Chondrocyte (in vitro differentiated cells): ENCODE data around the gene KIF3C. TPM values are rescaled to one million over a fixed set of nuclear protein-coding genes. Genes with fewer than 3 reads are reported as not detected.
A peak's percentile ranks its signal among the peaks of the same experiment; 100 is the strongest.
"Not testable (repeated sequence)": the region's sequence is repeated elsewhere in the genome, so short reads cannot be mapped to it uniquely, and the experiment has no call there.

Experiments used
- DNase-seq: peaks from one replicate; pipeline ENCODE4 v3.0.0; 2021; ENCODE audit warnings: mixed read lengths, low spot score
- H3K27ac Mint-ChIP-seq: one replicate; pipeline ENCODE4 v1.8.0; 2021; ENCODE audit warnings: mild to moderate bottlenecking, moderate library complexity, mixed read lengths; ENCODE audit not compliant: unreplicated experiment
- H3K27me3 Mint-ChIP-seq: 2 replicates; pipeline ENCODE4 v1.8.0; 2021; ENCODE audit warnings: low read depth, mixed read lengths
- H3K36me3 Mint-ChIP-seq: 2 replicates; pipeline ENCODE4 v1.8.0; 2021; ENCODE audit warnings: low read depth, mixed read lengths
- H3K4me1 Mint-ChIP-seq: 2 replicates; pipeline ENCODE4 v1.8.0; 2021; ENCODE audit warnings: low read depth, mild to moderate bottlenecking, mixed read lengths
- H3K4me3 Mint-ChIP-seq: one replicate; pipeline ENCODE4 v1.8.0; 2021; ENCODE audit warnings: mild to moderate bottlenecking, moderate library complexity, mixed read lengths; ENCODE audit not compliant: unreplicated experiment
- H3K9me3 Mint-ChIP-seq: 2 replicates; pipeline ENCODE4 v1.8.0; 2021; ENCODE audit warnings: low read depth, mixed read lengths
- CTCF ChIP-seq: fragments of 200-600 bp; sonication (generic); IDR thresholded peaks from 2 replicates; pipeline ENCODE4 v1.5.0; 2021; ENCODE audit warnings: antibody characterized with exemption, mild to moderate bottlenecking, moderate library complexity
- total RNA-seq: library from RNA; stranded (reverse); gene quantifications from 3 replicates; pipeline ENCODE4 v1.2.1, GENCODE V29; 2021

The KIF3C gene
- total RNA-seq, 1 donor from 2014 or later: 37.3 TPM

- Mint-ChIP-seq H3K27ac (peak overlapping the region; percentile 93), H3K27me3 (no peaks in the 10 kb centered on the region), H3K4me3 (no peak overlapping the region), H3K4me1 (peaks cover 28% of the 10 kb centered on the region), H3K9me3 (no peaks in the 10 kb centered on the region), H3K36me3 (no peaks in the 10 kb centered on the region)
- no peak for TF ChIP-seq CTCF
- no peak for DNase-seq
Measured at GRCh38 chr2:26018184-26019055, 36.1 kb upstream of the KIF3C start.

GRCh38 chr2:26017464-26018183, 35.3 kb upstream of the KIF3C start:
- Mint-ChIP-seq H3K27ac (peak overlapping the region; percentile 93), H3K36me3 (no peaks in the 10 kb centered on the region), H3K9me3 (no peaks in the 10 kb centered on the region), H3K4me3 (no peak overlapping the region), H3K27me3 (no peaks in the 10 kb centered on the region), H3K4me1 (peaks cover 32% of the 10 kb centered on the region)
- TF ChIP-seq CTCF: no peak
- no peak for DNase-seq

GRCh38 chr2:26016706-26017045, 34.4 kb upstream of the KIF3C start:
- not testable (repeated sequence) for H3K27me3 Mint-ChIP-seq, H3K27ac Mint-ChIP-seq, H3K9me3 Mint-ChIP-seq, DNase-seq, H3K36me3 Mint-ChIP-seq, H3K4me3 Mint-ChIP-seq
- H3K4me1 Mint-ChIP-seq: peaks cover 41% of the 10 kb centered on the region

- H3K36me3 Mint-ChIP-seq: no peaks in the 10 kb centered on the region
- no peak overlapping the region for H3K4me3 Mint-ChIP-seq
- H3K4me1 Mint-ChIP-seq: peaks cover 43% of the 10 kb centered on the region
- no peak for TF ChIP-seq CTCF
- H3K9me3 Mint-ChIP-seq: no peaks in the 10 kb centered on the region
- peak overlapping the region; percentile 36 for H3K27ac Mint-ChIP-seq
- no peak for DNase-seq
- no peaks in the 10 kb centered on the region for H3K27me3 Mint-ChIP-seq
Measured at GRCh38 chr2:26016012-26016705, 33.9 kb upstream of the KIF3C start.

- peaks cover 3% of the 10 kb centered on the region for H3K9me3 Mint-ChIP-seq
- H3K4me3 Mint-ChIP-seq: no peak overlapping the region
- H3K4me1 Mint-ChIP-seq: peaks cover 49% of the 10 kb centered on the region
- no peak overlapping the region for H3K27ac Mint-ChIP-seq
- no peaks in the 10 kb centered on the region for H3K27me3 Mint-ChIP-seq
- no peak for TF ChIP-seq CTCF
- DNase-seq: no peak
- H3K36me3 Mint-ChIP-seq: no peaks in the 10 kb centered on the region
Measured at GRCh38 chr2:26013668-26014067, 31.4 kb upstream of the KIF3C start.
